B cell (primary cell): ENCODE results near the gene PLEKHA7.

ENCODE experiments used
- CTCF ChIP-seq: fragments of 200-600 bp; IDR thresholded peaks from one replicate; pipeline ENCODE4 v1.8.0; 2022; ENCODE audit warnings: antibody characterized with exemption, mild to moderate bottlenecking
- EZH2 ChIP-seq: IDR thresholded peaks from 2 replicates; pipeline ENCODE4 v1.6.1; 2012; ENCODE audit warnings: borderline replicate concordance, low read depth, mild to moderate bottlenecking, moderate library complexity, low read length; ENCODE audit not compliant: insufficient read depth, poor library complexity, severe bottlenecking

DNA sequence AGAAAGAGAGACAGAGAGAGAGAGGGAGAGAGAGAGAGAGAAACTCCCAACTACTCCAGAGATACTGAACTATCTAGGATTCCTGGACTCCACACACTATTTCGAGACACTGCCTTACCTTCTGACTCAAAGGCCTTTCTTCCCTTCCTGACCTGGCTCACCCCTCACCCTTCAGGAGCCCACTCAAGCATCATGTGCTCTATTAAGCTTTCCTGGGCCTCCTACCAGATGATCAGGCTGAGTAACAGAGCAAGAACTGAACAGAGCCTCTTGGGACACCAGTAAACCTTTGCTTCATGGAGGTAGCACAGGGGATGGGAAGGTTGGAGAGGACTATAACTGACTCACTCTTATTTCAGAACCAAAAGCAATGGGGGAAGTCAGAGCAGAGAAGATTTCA, 31.4 kb downstream of the PLEKHA7 start:
- TF ChIP-seq EZH2 = no peak
- TF ChIP-seq CTCF = no peak
